Skin epidermis (tissue), 12 donors: ENCODE data around the gene SLC5A9.
"Not testable (repeated sequence)": the region's sequence is repeated elsewhere in the genome, so short reads cannot be mapped to it uniquely, and the experiment has no call there.

Source experiments
- H3K27ac ChIP-seq, 21 experiments: fragments of 200-600 bp; sonication (generic) in 11 of 21; one replicate each; pipeline ENCODE4 v1.5.0; 2020; ENCODE audit warnings: mild to moderate bottlenecking in 3 of 21, inconsistent platforms in 2 of 21, moderate library complexity in 2 of 21
- H3K4me3 ChIP-seq, 7 experiments: fragments of 200-600 bp; sonication (generic) in 2 of 7; one replicate each; pipeline ENCODE4 v1.5.0; 2020; ENCODE audit warnings: inconsistent platforms in 2 of 7, mild to moderate bottlenecking in 2 of 7, moderate library complexity in 1 of 7

SLC5A9 gene

DNA sequence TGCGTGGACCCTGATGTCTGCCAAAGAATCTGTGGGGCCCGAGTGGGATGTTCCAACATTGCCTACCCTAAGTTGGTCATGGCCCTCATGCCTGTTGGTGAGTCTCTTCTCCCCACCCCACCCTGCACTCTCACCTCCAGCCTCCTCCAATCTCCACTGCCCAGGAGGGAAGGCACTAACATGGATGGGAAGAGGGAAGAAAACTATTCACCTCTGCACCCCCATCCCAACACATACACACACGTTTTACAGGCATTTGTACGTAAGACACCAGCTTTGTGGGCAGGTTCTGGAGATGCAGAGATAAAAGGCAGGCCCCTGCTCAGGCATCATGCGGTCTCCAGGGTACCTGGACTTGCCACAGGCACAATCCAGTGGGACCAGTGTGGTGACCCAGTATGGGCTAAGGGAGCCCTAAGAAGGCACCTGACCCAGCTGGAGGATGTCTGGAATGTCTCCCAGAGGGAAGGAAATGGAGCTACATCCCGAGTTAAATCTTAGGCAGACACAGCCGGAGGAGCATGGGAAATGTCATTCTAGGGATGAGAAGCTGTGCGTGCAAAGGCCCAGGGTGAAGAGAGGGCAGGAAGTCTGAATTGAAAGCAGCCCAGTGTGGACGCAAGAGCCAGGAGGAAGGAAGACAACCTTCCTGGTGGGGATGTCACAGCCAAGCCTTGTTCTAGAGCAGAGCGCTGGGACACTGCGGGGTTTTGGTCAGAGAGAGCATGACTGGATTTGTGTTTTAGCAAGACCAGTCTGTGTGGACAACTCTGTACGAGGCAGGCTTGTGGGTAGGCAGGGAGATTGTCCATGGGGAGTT, 11.4 kb downstream of the SLC5A9 start:
- Histone ChIP-seq H3K27ac (no peak overlapping the region), H3K4me3 (no peak overlapping the region)

DNA sequence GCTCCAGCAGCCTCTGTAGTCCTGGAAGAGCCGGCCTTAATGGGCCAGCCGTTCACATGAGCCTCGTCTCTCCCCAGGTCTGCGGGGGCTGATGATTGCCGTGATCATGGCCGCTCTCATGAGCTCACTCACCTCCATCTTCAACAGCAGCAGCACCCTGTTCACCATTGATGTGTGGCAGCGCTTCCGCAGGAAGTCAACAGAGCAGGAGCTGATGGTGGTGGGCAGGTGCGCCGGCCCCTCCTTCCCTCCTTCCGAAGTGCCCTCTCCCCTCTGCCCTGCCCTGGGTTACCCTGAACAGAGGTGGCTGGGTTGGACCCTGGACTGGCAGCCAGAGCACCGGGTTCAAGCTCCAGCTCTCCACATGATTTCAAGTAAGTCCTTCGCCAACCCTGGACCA, 13.1 kb downstream of the SLC5A9 start:
- Histone ChIP-seq H3K4me3 (no peak overlapping the region), H3K27ac (no peak overlapping the region)

DNA sequence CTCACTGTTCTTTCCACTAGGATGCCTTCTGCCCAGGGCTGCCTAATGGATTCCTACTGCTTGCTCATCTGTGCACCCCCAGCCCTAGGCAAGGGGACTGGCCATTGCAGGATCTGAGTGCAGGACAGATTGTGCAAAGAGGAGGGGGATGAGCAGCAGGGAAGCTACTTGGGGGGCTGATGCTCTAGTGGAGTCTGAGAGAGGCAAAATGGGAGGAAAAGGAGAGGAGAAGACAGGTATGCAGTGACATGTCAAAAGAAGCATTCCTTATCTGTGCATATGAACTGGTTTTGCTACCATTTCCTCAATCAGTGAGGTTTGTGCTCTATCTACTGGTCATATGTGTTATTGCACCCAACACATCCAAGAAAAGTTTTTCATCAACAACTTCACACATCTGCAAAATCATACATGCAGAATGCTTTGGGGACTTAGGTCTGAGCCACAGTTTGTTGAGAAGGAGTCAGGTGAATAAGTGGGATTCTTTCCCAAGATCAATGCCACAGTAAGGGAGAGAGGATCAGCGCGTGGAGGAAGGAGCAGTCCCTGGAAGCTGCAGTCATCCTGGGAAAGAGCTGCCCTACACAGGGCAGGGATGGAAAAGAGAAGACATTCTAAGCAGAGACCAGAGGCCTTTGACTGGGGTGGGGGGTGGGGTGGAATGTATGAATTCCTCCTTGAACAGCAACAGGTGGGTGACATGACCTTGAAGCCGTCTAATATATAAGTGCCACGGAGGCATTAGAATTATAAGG, 14.4 kb downstream of the SLC5A9 start:
- Histone ChIP-seq H3K4me3 (no peak overlapping the region), H3K27ac (no peak overlapping the region)

DNA sequence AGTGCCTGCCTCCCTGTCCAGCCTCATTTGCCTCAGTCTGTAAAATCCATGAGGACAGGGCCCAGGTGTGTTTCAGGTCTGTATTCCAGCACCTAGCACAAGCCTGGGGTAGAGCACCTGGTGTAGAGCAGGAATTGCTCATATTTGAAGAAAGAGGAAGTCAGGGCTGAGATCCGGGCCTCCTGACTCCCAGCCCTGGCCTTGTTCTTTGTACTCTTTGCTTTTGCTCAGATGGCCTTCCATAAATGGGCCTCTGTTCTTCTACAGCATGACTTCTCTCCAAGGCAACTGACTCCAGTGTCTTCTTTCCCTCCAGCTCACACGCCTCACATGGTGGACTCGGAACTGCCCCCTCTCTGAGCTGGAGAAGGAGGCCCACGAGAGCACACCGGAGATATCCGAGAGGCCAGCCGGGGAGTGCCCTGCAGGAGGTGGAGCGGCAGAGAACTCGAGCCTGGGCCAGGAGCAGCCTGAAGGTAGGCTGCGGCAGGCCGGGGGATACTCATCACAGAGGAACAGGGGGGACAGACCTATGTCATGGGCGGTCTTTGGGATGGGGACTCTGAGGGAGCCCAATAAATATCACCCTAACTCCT, 19.7 kb downstream of the SLC5A9 start:
- Histone ChIP-seq H3K4me3 (no peak overlapping the region), H3K27ac (no peak overlapping the region)

DNA sequence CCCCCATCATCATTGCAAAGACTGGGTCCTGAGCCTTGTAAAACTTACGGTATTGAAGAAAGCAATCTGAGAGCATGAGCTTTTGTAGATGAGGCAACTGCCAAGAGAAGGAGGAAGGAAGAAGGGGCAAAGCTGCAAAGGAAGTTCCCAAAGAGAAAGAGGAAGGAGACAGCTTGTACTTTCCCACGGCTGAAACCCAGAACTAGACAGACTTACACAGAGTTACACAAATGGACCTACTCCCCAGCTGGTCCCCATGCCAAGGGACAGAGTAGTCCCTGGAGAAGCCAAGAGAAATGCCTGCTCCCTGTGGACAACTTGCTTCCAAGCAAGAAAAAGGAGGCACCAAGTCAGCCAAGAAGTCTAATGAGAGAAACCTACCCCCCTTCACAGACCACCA, 22.6 kb downstream of the SLC5A9 start:
- Histone ChIP-seq H3K27ac (peak overlapping the region in 7 of 21 experiments; percentile 11 to 62 (median 46)), H3K4me3 (no peak overlapping the region)

DNA sequence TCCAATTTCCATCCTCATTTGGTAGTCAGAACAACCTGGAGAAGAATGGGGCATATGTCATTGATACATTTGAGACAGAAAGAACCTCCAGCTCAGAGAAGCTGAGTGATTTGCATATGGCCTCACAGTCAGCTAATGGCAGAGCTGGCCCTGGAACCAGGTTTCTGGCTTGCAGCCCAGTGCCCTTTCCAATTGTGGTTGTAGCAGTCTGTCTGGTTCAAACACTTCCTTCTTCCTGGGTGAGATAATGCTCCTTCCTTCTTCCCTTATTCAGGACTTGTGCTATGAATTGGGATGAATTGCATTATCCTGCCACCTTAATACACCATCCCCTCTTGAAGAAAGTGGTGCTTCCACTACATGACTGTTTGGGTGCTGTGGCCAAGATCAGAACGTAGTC, 24.2 kb downstream of the SLC5A9 start:
- no peak overlapping the region for H3K4me3 ChIP-seq
- no peak overlapping the region for H3K27ac ChIP-seq

DNA sequence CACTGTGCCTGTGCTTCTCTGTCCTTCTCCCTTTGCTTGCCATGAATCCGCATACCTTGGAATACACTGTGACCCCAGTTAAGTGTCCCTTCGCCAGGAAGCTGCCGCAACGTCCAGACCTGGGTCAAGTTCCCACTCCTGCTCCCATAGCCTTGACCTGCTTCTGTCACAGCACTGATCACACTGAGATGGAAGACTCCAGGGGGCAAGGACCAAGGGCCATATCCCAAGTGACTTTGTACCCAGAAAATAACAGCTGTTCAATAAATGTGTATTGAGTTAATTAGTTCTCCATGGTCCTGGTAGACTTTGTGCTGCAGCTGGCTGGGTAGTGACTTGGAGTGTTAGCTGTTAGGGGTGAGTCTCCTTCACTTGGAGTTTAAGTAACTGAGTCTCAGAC, 25.8 kb downstream of the SLC5A9 start:
- Histone ChIP-seq H3K27ac (no peak overlapping the region), H3K4me3 (no peak overlapping the region)

DNA sequence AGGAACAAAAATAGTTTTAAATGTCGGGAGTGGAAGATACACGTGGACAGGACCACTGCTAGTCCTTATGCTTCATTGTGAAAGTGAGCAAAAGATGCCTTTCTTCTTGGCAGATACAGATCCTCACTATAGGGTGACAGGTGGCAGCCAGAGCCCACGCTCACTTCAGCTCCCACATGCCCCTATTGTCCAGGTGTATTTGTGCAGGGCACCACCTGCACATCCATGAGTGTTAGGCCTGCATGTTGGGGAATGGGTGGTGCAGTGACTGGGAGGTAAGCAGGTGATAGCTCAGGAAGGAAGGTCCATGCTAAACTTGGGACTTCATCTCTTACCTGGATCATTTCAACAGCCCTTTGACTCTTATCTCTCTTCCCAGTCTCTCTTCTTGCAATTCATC, 27.4 kb downstream of the SLC5A9 start:
- H3K4me3 ChIP-seq: no peak overlapping the region

DNA sequence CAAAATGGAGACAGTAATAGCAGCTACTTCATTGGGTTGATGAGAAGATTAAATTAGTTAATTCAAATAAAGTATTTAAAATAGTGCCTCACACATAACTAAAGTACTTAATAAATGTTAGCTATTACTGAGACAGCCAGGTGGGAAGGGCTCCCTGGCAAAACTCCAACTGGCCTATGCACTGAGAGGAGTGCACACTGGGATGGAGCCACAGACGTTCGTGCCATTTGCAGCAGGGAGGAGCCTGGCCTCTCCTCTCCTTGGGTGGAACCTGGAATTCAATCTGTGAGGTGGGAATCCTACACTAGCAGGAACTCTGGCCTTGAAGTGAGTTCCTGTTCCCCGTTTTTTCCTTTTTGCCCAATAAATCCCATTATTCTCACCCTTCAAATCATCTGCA, 28.1 kb downstream of the SLC5A9 start:
- Histone ChIP-seq H3K27ac (no peak overlapping the region), H3K4me3 (no peak overlapping the region)

More for the DNA sequence above, 27.4 kb downstream of the SLC5A9 start:
- H3K27ac ChIP-seq: no peak overlapping the region

DNA sequence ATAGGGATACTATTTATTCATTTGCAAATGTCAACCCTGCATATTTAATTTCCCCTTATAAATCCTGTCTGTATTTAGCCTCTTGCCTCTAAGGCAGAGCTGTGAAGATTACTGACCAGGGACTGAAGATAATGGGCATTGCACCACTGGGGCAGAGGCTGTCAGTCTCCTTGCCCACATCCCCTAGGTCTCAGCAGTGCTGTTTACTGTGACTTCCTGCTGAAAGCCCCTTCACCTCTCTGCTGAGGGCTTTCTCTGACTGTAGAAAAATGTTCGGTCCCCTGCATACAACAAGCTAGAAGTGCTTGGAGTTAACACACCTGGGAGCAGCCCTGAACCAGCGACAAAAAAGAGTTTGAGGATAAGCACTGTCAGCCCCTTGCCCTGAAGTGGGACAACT, 28.8 kb downstream of the SLC5A9 start:
- Histone ChIP-seq H3K27ac (no peak overlapping the region), H3K4me3 (no peak overlapping the region)

DNA sequence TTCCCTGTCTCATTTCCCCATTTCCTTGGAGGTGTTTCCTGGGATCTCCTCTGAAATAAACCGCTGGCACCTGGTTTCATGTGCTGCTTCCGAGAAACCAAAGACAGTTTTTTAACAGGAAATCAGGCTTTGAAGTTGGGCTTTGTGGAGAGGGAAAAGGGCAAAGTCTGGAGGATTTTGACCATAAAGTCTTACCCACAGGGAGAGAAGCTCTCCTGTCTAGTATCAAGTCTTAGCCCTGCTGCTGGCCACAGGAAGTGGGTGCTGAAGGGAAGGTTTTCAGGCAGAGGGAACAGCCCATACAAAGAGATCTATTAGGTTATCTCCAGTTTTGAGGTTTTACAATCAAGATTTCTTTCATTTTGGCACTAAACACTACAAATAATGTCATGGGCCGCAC, 29.3 kb downstream of the SLC5A9 start:
- no peak overlapping the region for H3K4me3 ChIP-seq
- no peak overlapping the region for H3K27ac ChIP-seq

DNA sequence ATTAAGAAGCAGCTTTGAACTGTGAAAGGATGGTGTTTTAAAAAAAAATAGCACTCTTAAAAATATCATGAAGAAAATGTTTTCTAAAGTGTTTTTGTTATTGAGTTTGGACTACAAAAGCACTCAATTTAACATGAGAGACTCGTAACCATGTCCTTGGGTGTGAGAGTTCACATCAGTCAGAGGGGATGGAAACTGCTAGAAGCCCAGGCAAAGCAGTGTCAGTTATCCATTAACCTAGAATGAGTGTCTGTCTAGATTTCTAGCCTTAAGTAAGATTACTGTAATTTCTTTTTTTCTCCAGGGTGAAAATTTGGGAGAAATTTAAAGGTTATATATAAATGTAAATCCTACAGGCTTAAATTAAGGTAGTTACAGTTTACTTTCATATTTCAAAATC, 31.7 kb downstream of the SLC5A9 start:
- Histone ChIP-seq H3K27ac (no peak overlapping the region), H3K4me3 (no peak overlapping the region)

DNA sequence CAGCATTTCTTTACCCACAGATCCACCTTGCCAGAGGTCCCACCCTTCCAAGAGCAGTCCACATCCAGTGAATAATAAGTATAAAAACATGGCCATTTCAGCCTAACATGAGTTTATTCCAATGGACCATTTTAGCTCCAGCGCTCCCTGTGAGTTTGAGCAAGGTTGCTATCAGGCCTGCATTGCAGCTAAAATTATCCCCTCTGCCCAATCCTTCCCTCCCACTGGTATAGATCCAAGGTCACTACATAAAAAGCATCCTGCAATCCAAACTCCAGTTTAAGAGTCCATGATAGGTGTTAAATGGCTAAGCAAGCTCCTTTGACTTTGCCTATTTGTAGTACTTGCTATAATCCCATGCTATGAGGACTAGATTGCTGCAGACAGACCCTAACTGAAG, 35.6 kb downstream of the SLC5A9 start:
- no peak overlapping the region for H3K4me3 ChIP-seq

DNA sequence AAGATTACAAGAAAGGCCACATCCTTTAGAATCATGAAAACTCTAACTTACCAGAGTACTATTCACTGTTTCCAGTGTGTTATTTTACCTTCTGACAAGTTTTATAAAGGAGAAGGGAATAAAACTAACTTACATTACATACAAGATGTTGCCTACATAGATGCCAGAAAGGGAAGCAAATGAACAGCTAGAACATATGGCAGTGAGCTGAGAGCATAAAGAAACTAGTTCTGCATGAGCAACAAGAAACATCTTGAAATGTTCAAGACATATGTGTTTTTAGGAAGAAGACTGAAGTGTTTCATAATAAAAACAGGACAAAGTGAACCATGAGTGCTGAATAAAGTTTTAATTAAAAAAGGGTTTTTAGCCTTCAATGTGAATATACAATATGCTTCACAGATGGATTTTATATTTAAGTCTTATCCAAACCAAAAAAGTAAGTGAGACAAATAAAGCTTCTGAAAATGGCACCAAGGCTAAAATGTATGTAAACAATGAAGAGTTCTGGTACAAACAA, 39.4 kb downstream of the SLC5A9 start:
- H3K4me3 ChIP-seq: no peak overlapping the region
- no peak overlapping the region for H3K27ac ChIP-seq

More for the DNA sequence above, 35.6 kb downstream of the SLC5A9 start:
- H3K27ac ChIP-seq: no peak overlapping the region

DNA sequence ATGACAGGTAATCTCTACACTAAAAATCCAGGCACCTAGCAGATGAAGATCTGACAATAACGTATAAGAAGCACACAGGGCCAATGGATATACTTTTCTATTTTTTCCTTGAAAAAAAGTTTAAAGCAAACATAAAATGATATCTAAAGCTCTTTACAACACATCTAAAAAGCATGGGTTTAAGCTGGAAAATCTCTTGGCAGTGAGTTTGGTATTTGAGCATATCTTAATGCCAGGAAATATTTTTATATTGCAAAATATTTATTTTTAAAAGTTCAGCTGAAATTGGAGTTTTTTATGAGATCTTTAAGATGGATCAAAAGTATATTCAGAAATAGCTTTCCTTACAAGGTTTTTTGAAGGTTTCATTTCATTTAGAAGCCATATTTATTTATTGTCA, 40.5 kb downstream of the SLC5A9 start:
- Histone ChIP-seq H3K27ac (no peak overlapping the region), H3K4me3 (no peak overlapping the region)

DNA sequence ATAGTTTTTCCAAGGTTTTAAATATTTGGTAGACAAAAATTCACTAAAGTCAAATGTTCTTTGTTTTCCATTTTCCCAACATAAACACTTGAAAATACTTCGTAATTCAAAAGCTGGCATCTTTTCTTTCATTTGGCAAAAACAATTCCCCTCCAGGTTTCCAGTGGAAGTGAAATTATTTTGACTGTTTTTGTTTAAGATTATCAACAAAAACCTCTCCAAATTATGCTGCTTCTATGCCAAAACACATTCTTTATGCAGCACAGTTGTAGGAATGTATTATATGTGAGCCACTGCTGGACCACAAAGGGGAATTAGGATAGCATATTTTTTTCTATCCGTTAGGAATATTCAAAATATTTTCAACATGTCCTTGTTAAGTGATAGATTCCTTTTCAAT, 44.1 kb downstream of the SLC5A9 start:
- Histone ChIP-seq H3K27ac (no peak overlapping the region), H3K4me3 (no peak overlapping the region)

DNA sequence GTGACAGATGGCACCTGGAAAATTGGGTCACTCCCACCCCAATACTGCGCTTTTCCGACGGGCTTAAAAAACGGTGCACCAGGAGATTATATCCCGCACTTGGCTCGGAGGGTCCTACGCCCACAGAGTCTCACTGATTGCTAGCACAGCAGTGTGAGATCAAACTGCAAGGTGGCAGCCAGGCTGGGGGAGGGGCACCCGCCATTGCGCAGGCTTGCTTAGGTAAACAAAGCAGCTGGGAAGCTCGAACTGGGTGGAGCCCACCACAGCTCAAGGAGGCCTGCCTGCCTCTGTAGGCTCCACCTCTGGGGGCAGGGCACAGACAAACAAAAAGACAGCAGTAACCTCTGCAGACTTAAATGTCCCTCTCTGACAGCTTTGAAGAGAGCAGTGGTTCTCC, 54.9 kb downstream of the SLC5A9 start:
- H3K27ac ChIP-seq, H3K4me3 ChIP-seq: not testable (repeated sequence)

DNA sequence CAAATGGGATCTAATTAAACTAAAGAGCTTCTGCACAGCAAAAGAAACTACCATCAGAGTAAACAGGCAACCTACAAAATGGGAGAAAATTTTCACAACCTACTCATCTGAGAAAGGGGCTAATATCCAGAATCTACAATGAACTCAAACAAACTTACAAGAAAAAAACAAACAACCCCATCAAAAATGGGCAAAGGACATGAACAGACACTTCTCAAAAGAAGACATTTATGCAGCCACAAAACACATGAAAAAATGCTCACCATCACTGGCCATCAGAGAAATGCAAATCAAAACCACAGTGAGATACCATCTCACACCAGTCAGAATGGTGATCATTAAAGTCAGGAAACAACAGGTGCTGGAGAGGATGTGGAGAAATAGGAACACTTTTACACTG, 59.8 kb downstream of the SLC5A9 start:
- H3K4me3 ChIP-seq, H3K27ac ChIP-seq: not testable (repeated sequence)

DNA sequence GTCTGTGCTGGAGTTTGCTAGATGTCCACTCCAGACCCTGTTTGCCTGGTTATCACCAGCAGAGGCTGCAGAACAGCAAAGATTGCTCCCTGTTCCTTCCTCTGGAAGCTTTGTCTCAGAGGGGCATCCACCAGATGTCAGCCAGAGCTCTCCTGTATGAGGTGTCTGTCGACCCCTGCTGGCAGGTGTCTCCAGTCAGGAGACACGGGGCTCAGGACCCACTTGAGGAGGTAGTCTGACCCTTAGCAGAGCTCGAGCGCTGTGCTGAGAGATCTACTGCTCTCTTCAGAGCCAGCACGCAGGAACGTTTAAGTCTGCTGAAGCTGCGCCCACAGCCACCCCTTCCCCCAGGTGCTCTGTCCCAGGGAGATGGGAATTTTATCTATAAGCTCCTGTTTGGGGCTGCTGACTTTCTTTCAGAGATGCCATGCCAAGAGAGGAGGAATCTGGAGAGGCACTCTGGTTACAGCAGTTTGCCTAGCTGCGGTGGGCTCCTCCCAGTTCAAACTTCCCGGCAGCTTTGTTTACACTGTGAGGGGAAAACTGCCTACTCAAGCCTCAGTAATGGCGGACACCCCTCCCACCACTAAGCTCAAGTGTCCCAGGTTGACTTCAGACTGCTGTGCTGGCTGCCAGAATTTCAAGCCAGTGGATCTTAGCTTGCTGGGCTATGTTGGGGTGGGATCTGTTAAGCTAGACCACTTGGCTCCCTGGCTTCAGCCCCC, 62.3 kb downstream of the SLC5A9 start:
- not testable (repeated sequence) for H3K4me3 ChIP-seq, H3K27ac ChIP-seq

DNA sequence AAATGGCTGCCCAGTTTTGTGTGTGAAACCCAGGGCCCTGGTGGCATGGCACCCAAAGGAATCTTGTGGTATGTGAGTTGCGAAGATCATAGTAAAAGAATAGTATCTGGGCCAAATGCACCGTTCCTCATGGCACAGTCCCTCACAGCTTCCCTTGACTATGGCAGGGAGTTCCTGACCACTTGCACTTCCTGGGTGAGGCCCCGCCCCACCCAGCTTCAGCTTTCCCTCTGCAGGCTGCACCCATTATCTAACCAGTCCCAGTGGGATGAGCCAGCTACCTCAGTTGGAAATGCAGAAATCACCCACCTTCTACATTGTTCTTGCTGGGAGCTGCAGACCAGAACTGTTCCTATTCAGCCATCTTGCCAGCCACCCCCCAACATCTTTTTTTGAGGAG, 63.0 kb downstream of the SLC5A9 start:
- no peak overlapping the region for H3K4me3 ChIP-seq
- H3K27ac ChIP-seq: no peak overlapping the region
